Measurements from ENCODE around the gene EVI5.
A peak's percentile ranks its signal among the peaks of the same experiment; 100 is the strongest.

The EVI5 gene

GRCh38 chr1:92563457-92564216, 221.3 kb downstream of the EVI5 start:
- H3K4me3 ChIP-seq (ENCODE audit: low read depth, low read length) = no peak overlapping the region
- TF ChIP-seq CTCF (conservative IDR thresholded peaks at IDR 0.05; ENCODE audit: low read depth, low read length) = no peak
- DNase-seq (ENCODE audit: low read depth) = no peak

- TF ChIP-seq CTCF (conservative IDR thresholded peaks at IDR 0.05; ENCODE audit: low read depth, low read length) = no peak
- no peak overlapping the region for H3K4me3 ChIP-seq (ENCODE audit: low read depth, low read length)
- no peak for DNase-seq (ENCODE audit: low read depth)
Observed at GRCh38 chr1:92556350-92556749, 228.6 kb downstream of the EVI5 start.

- TF ChIP-seq CTCF (conservative IDR thresholded peaks at IDR 0.05; ENCODE audit: low read depth, low read length) = no peak
- DNase-seq (ENCODE audit: low read depth) = no peak
- H3K4me3 ChIP-seq (ENCODE audit: low read depth, low read length) = no peak overlapping the region
Observed at GRCh38 chr1:92554216-92554615, 230.7 kb downstream of the EVI5 start.

- no peak for DNase-seq (ENCODE audit: low read depth)
- no peak overlapping the region for H3K4me3 ChIP-seq (ENCODE audit: low read depth, low read length)
- no peak for TF ChIP-seq CTCF (conservative IDR thresholded peaks at IDR 0.05; ENCODE audit: low read depth, low read length)
Observed at GRCh38 chr1:92551916-92552315, 233.0 kb downstream of the EVI5 start.

- H3K4me3 ChIP-seq (ENCODE audit: low read depth, low read length) = no peak overlapping the region
- no peak for TF ChIP-seq CTCF (conservative IDR thresholded peaks at IDR 0.05; ENCODE audit: low read depth, low read length)
- peak; percentile 9 for DNase-seq (ENCODE audit: low read depth)
Observed at GRCh38 chr1:92544756-92545165, 240.1 kb downstream of the EVI5 start.

- DNase-seq (ENCODE audit: low read depth) = no peak
- no peak overlapping the region for H3K4me3 ChIP-seq (ENCODE audit: low read depth, low read length)
- TF ChIP-seq CTCF (conservative IDR thresholded peaks at IDR 0.05; ENCODE audit: low read depth, low read length) = no peak
Observed at GRCh38 chr1:92543131-92544055, 241.5 kb downstream of the EVI5 start.
